ENCODE measurements around the gene GPR135. TPM values are rescaled to one million over a fixed set of nuclear protein-coding genes. Genes with fewer than 3 reads are reported as not detected.

Gene GPR135
- total RNA-seq, 1 donor from 2014 or later: 6.2 TPM

DNA sequence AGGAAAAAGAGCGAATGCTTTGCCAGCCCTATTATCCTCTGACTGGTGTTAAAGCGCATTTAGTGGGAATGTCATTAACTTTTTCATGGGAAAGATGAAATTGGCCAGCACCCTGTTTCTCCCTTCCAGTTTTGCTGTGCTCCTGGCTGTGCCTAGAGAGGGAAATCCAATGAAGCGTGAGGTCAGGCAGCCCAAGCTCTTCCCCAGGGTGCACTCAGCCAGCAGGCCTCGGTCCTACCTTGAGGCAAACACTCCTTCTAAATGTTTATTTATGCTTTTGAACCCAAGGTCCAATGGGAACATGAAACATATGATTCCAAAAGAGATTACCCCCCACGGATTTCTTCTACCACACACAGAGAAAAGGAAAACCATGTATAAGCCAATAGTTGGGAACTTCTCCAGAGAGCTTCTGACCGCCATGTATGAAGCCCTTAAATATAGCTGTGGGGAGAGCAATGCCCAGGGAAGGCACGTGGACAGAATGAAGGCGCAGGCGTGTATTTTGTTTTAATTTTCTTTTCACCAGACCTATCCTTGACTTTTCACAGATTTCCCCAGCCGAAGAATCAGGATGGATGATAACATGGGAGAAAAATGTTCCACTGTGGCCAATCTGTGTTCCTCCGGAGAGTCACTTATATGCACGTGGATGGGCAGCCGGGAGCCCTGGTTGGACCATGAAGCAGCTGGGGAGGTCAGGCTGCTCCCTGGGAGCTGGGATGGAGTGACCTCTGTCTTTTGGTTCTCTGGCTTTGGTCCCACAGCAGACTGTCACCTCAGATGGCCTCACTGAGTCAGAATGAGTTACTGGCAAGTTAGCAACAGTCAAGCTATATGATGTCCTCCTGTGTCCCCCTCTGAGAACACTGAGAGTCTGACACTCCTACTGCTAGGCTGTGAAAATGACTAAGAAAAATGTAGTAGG is 37.3 kb downstream of the GPR135 start:
- H3K36me3 Mint-ChIP-seq (ENCODE audit: low read depth, unreplicated experiment): peaks cover 1% of the 10 kb centered on the region
- H3K79me2 ChIP-seq (ENCODE audit: insufficient read depth, low read length): no peaks in the 10 kb centered on the region
- H3K4me3 Mint-ChIP-seq (ENCODE audit: unreplicated experiment): peak overlapping the region; percentile 23
- H2AFZ ChIP-seq (ENCODE audit: low read depth, low read length): no peak overlapping the region
- H4K20me1 ChIP-seq (ENCODE audit: insufficient read depth, low read length): no peaks in the 10 kb centered on the region
- H3K27me3 Mint-ChIP-seq (ENCODE audit: low read depth, unreplicated experiment): no peaks in the 10 kb centered on the region
- no peaks in the 10 kb centered on the region for H3K9me3 ChIP-seq (ENCODE audit: insufficient read depth, low read depth, low read length)
- no peak overlapping the region for H3K27ac Mint-ChIP-seq (ENCODE audit: unreplicated experiment)
- peaks cover 23% of the 10 kb centered on the region for H3K4me1 Mint-ChIP-seq (ENCODE audit: low read depth, unreplicated experiment)
- H3K27ac ChIP-seq (ENCODE audit: low read depth, low read length): peak overlapping the region; percentile 22
- H3K36me3 ChIP-seq (ENCODE audit: insufficient read depth, low read length): no peaks in the 10 kb centered on the region
- H3K9me3 Mint-ChIP-seq (ENCODE audit: unreplicated experiment): no peaks in the 10 kb centered on the region
- peak; percentile 13 for FAIRE-seq
- H3K27me3 ChIP-seq (ENCODE audit: insufficient read depth, low read length): no peaks in the 10 kb centered on the region
- no peak overlapping the region for H3K4me3 ChIP-seq (ENCODE audit: insufficient read depth, low read depth, low read length)
- DNase-seq (ENCODE audit: low read depth): peak; percentile 39
- H3K4me2 ChIP-seq (ENCODE audit: low read length): peak overlapping the region; percentile 50
- H3K4me1 ChIP-seq (ENCODE audit: insufficient read depth, low read length): peaks cover 13% of the 10 kb centered on the region
- peak overlapping the region; percentile 0 for H3K9ac ChIP-seq (ENCODE audit: low read length)
- TF ChIP-seq, protein P1, sequence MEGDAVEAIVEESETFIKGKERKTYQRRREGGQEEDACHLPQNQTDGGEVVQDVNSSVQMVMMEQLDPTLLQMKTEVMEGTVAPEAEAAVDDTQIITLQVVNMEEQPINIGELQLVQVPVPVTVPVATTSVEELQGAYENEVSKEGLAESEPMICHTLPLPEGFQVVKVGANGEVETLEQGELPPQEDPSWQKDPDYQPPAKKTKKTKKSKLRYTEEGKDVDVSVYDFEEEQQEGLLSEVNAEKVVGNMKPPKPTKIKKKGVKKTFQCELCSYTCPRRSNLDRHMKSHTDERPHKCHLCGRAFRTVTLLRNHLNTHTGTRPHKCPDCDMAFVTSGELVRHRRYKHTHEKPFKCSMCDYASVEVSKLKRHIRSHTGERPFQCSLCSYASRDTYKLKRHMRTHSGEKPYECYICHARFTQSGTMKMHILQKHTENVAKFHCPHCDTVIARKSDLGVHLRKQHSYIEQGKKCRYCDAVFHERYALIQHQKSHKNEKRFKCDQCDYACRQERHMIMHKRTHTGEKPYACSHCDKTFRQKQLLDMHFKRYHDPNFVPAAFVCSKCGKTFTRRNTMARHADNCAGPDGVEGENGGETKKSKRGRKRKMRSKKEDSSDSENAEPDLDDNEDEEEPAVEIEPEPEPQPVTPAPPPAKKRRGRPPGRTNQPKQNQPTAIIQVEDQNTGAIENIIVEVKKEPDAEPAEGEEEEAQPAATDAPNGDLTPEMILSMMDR (IDR thresholded peaks at IDR 0.05; ENCODE audit: insufficient read depth, low read depth, low read length): no peak
- TF ChIP-seq EZH2 (IDR thresholded peaks at IDR 0.05; ENCODE audit: insufficient read depth, low read length): no peak

DNA sequence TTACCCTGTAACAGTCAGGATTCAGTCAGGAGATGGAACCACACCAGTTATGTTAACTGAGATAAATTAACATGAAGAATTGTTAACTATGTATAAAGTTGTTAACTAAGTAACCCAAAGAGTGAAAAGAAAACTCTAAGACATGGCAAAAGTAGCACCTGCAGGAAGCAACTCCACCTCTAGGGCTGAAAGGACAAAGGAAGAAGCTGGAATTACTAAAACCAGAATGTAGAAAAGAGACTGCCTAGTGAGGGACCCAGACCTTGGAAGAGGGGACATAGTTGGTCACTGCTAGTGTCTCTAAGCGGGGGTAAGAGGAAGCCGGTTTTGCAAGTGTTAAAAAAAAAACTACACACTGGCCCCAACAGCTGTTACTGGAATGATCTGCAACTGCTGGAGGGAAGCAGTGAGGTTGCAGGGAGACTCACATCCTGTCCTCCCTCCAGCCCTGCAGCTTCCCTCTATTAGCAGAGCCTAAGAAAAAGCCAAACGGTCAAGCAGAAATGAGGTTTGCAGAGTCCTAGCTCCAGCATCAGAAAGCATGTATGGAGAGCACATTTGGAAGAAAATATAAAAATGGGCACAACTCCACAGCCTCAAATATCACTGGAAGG is 39.8 kb downstream of the GPR135 start:
- no peak for FAIRE-seq
- no peak for DNase-seq (ENCODE audit: low read depth)

More for the DNA sequence above, 39.8 kb downstream of the GPR135 start:
- H3K9me3 ChIP-seq (ENCODE audit: insufficient read depth, low read depth, low read length): no peaks in the 10 kb centered on the region
- no peak overlapping the region for H3K4me3 ChIP-seq (ENCODE audit: insufficient read depth, low read depth, low read length)
- Mint-ChIP-seq H3K36me3 (ENCODE audit: low read depth, unreplicated experiment) (peaks cover 2% of the 10 kb centered on the region), H3K27ac (ENCODE audit: unreplicated experiment) (no peak overlapping the region), H3K4me3 (ENCODE audit: unreplicated experiment) (no peak overlapping the region), H3K27me3 (ENCODE audit: low read depth, unreplicated experiment) (no peaks in the 10 kb centered on the region), H3K4me1 (ENCODE audit: low read depth, unreplicated experiment) (peaks cover 23% of the 10 kb centered on the region), H3K9me3 (ENCODE audit: unreplicated experiment) (no peaks in the 10 kb centered on the region)
- no peaks in the 10 kb centered on the region for H3K36me3 ChIP-seq (ENCODE audit: insufficient read depth, low read length)
- H4K20me1 ChIP-seq (ENCODE audit: insufficient read depth, low read length): no peaks in the 10 kb centered on the region
- no peak overlapping the region for H3K4me2 ChIP-seq (ENCODE audit: low read length)
- peaks cover 13% of the 10 kb centered on the region for H3K4me1 ChIP-seq (ENCODE audit: insufficient read depth, low read length)
- H3K9ac ChIP-seq (ENCODE audit: low read length): no peak overlapping the region
- TF ChIP-seq EZH2 (IDR thresholded peaks at IDR 0.05; ENCODE audit: insufficient read depth, low read length): no peak
- TF ChIP-seq, protein P1 (IDR thresholded peaks at IDR 0.05; ENCODE audit: insufficient read depth, low read depth, low read length): no peak
- H3K27ac ChIP-seq (ENCODE audit: low read depth, low read length): no peak overlapping the region
- no peak overlapping the region for H2AFZ ChIP-seq (ENCODE audit: low read depth, low read length)
- no peaks in the 10 kb centered on the region for H3K79me2 ChIP-seq (ENCODE audit: insufficient read depth, low read length)
- H3K27me3 ChIP-seq (ENCODE audit: insufficient read depth, low read length): no peaks in the 10 kb centered on the region
